HCT116 (cell line): Measurements from ENCODE around the gene SNIP1. TPM values are rescaled to one million over a fixed set of nuclear protein-coding genes. Genes with fewer than 3 reads are reported as not detected.
"Not testable (repeated sequence)": the region's sequence is repeated elsewhere in the genome, so short reads cannot be mapped to it uniquely, and the experiment has no call there.

ENCODE experiments used
- ATAC-seq: fragments of 200-7000 bp; cut with Tn5 transposase; 2 replicates; pipeline ENCODE4 v1.9.1; 2020; ENCODE audit warnings: mild to moderate bottlenecking, moderate library complexity
- BruUV-seq: library from RNA; stranded (reverse); fragments of 400-500 nt; replicated peaks from 2 replicates; lab custom pipeline; 2021; lab: Mats Ljungman, UMichigan
- CTCF ChIA-PET: fragments of 300-600 bp; sonication (Branson Sonifier 250); formaldehyde crosslinking; loops from one replicate; lab custom pipeline; 2021; ENCODE audit warnings: antibody characterized with exemption; lab: Charles Lee
- POLR2A ChIA-PET: fragments of 300-600, 350-600 bp; sonication (Branson Sonifier 250); formaldehyde crosslinking; loops from one replicate; lab custom pipeline; 2021; ENCODE audit warnings: antibody characterized with exemption; lab: Charles Lee
- RAD21 ChIA-PET, 2 experiments: fragments of 300-600 bp; sonication (Branson Sonifier 250); formaldehyde crosslinking; loops; one replicate each; lab custom pipeline; 2023; ENCODE audit warnings: low total read pairs in 2 of 2; ENCODE audit not compliant: uncharacterized antibody in 2 of 2, unreplicated experiment in 2 of 2, low non-redundant PET in 1 of 2; lab: Charles Lee
- DNase-seq: peaks from one replicate; pipeline ENCODE4 v3.0.0-alpha.2; 2010; ENCODE audit warnings: low read depth, low spot score
- H2AFZ ChIP-seq: fragments of 200-600 bp; shearing (Covaris generic), sonication (generic); 2 replicates; pipeline ENCODE4 v1.6.1; 2017; ENCODE audit warnings: low read depth, mixed run types, mixed read lengths, antibody characterized with exemption, low read length; ENCODE audit not compliant: poor library complexity, severe bottlenecking
- H3K27ac ChIP-seq: 2 replicates; pipeline ENCODE4 v1.5.1; 2012; ENCODE audit warnings: low read depth, low read length
- H3K27me3 ChIP-seq: fragments of 200-600 bp; sonication (generic); 2 replicates; pipeline ENCODE4 v1.6.1; 2016; ENCODE audit warnings: mixed run types, low read length, mixed read lengths; ENCODE audit not compliant: insufficient read depth
- H3K36me3 ChIP-seq, 2 experiments: fragments of 200-500 bp in 1 of 2; fragments of 200-600 bp in 1 of 2; sonication (Bioruptor generic) in 1 of 2; sonication (generic) in 1 of 2; 2 replicates each; pipeline versions ENCODE4 v1.5.1 to v1.6.1; 2014 to 2016; ENCODE audit warnings: low read length in 2 of 2, inconsistent platforms in 1 of 2, mixed read lengths in 1 of 2, mixed run types in 1 of 2; ENCODE audit not compliant: insufficient read depth in 2 of 2, control insufficient read depth in 1 of 2
- H3K4me1 ChIP-seq, 2 experiments: fragments of 200-600 bp in 1 of 2; sonication (generic) in 1 of 2; 2 replicates each; pipeline versions ENCODE4 v1.5.1 to v1.6.1; 2012 to 2017; ENCODE audit warnings: low read length in 2 of 2, inconsistent platforms in 1 of 2, mild to moderate bottlenecking in 1 of 2, mixed read lengths in 1 of 2, mixed run types in 1 of 2, moderate library complexity in 1 of 2; ENCODE audit not compliant: insufficient read depth in 2 of 2, control insufficient read depth in 1 of 2
- H3K4me2 ChIP-seq: fragments of 200-600 bp; sonication (generic); 2 replicates; pipeline ENCODE4 v1.6.1; 2017; ENCODE audit warnings: mixed run types, low read length, mixed read lengths
- H3K4me3 ChIP-seq, 2 experiments: fragments of 200-600 bp in 1 of 2; sonication (generic) in 1 of 2; replicated peaks in 1 of 2; 2 replicates each; pipeline ENCODE4 v1.5.1; 2011 to 2016; ENCODE audit warnings: low read length in 2 of 2, control low read depth in 1 of 2, low read depth in 1 of 2, mild to moderate bottlenecking in 1 of 2, mixed read lengths in 1 of 2, mixed run types in 1 of 2
- H3K79me2 ChIP-seq: fragments of 200-600 bp; sonication (generic); 2 replicates; pipeline ENCODE4 v1.6.1; 2017; ENCODE audit warnings: mild to moderate bottlenecking, mixed run types, low read length, moderate library complexity, mixed read lengths; ENCODE audit not compliant: insufficient read depth
- H3K9ac ChIP-seq: fragments of 200-600 bp; sonication (generic); 2 replicates; pipeline ENCODE4 v1.6.1; 2016; ENCODE audit warnings: low read length, mixed read lengths
- H3K9me2 ChIP-seq: fragments of 200-600 bp; sonication (generic), shearing (Covaris generic); 2 replicates; pipeline ENCODE4 v1.6.1; 2017; ENCODE audit warnings: mixed run types, mild to moderate bottlenecking, moderate library complexity; ENCODE audit not compliant: insufficient read depth
- H3K9me3 ChIP-seq, 2 experiments: fragments of 200-500 bp in 1 of 2; fragments of 200-600 bp in 1 of 2; sonication (Bioruptor generic) in 1 of 2; sonication (generic) in 1 of 2; 2 replicates each; pipeline ENCODE4 v1.6.1; 2014 to 2017; ENCODE audit warnings: low read length in 2 of 2, mixed read lengths in 2 of 2, inconsistent platforms in 1 of 2, low read depth in 1 of 2, mild to moderate bottlenecking in 1 of 2, mixed run types in 1 of 2, moderate library complexity in 1 of 2; ENCODE audit not compliant: control insufficient read depth in 1 of 2, insufficient read depth in 1 of 2
- H4K20me1 ChIP-seq: fragments of 200-600 bp; sonication (generic), shearing (Covaris generic); 2 replicates; pipeline ENCODE4 v1.6.1; 2017; ENCODE audit warnings: mixed run types, mild to moderate bottlenecking, moderate library complexity; ENCODE audit not compliant: insufficient read depth
- CBX3 ChIP-seq: IDR thresholded peaks from 2 replicates; pipeline ENCODE4 v1.6.1; 2012; ENCODE audit warnings: low read depth
- CEBPB ChIP-seq: IDR thresholded peaks from 2 replicates; pipeline ENCODE4 v1.6.1; 2012; ENCODE audit warnings: low read depth
- CTCF ChIP-seq, 3 experiments: fragments of 200-600 bp in 1 of 3; sonication (generic) in 1 of 3; IDR thresholded peaks in 2 of 3; conservative IDR thresholded peaks in 1 of 3; 2 replicates each; pipeline ENCODE4 v1.5.1; 2012 to 2017; ENCODE audit warnings: low read depth in 2 of 3, low read length in 2 of 3, antibody characterized with exemption in 1 of 3, borderline replicate concordance in 1 of 3, control low read depth in 1 of 3, mild to moderate bottlenecking in 1 of 3, mixed read lengths in 1 of 3, mixed run types in 1 of 3, moderate library complexity in 1 of 3; ENCODE audit not compliant: insufficient read depth in 1 of 3
- EZH2 ChIP-seq: fragments of 200-600 bp; sonication (generic); IDR thresholded peaks from 2 replicates; pipeline ENCODE4 v1.6.1; 2017; ENCODE audit warnings: antibody characterized with exemption, mixed run types
- EZH2phosphoT487 ChIP-seq: fragments of 200-600 bp; IDR thresholded peaks from 2 replicates; pipeline ENCODE4 v1.6.1; 2018; ENCODE audit warnings: antibody characterized with exemption, borderline replicate concordance
- FOSL1 ChIP-seq: IDR thresholded peaks from 2 replicates; pipeline ENCODE4 v1.6.1; 2012; ENCODE audit warnings: low read depth
- MAX ChIP-seq: IDR thresholded peaks from 2 replicates; pipeline ENCODE4 v1.6.1; 2012
- POLR2A ChIP-seq: IDR thresholded peaks from 2 replicates; pipeline ENCODE4 v1.7.0; 2011; ENCODE audit warnings: borderline replicate concordance; ENCODE audit not compliant: insufficient read depth, insufficient read length; ENCODE audit errors: extremely low read depth
- RAD21 ChIP-seq: IDR thresholded peaks from 2 replicates; pipeline ENCODE4 v1.6.1; 2012; ENCODE audit warnings: low read depth, mild to moderate bottlenecking
- REST ChIP-seq: IDR thresholded peaks from 2 replicates; pipeline ENCODE4 v1.6.1; 2012; ENCODE audit warnings: low read depth
- SIN3A ChIP-seq: IDR thresholded peaks from 2 replicates; pipeline ENCODE4 v1.6.1; 2012; ENCODE audit warnings: low read depth
- SRF ChIP-seq: IDR thresholded peaks from 2 replicates; pipeline ENCODE4 v1.6.1; 2012; ENCODE audit warnings: low read depth
- TCF7L2 ChIP-seq: IDR thresholded peaks from 2 replicates; pipeline ENCODE4 v1.7.0; 2011; ENCODE audit warnings: borderline replicate concordance, inconsistent platforms; ENCODE audit not compliant: insufficient read depth, insufficient read length; ENCODE audit errors: extremely low read depth
- YY1 ChIP-seq: IDR thresholded peaks from 2 replicates; pipeline ENCODE4 v1.6.1; 2011; ENCODE audit warnings: low read length, low read depth, moderate library complexity, mild to moderate bottlenecking; ENCODE audit not compliant: insufficient replicate concordance; ENCODE audit errors: extremely low read depth
- ZNF274 ChIP-seq: fragments of 200-500 bp; sonication (Bioruptor generic); IDR thresholded peaks from 2 replicates; pipeline ENCODE4 v1.6.1; 2014; ENCODE audit warnings: mild to moderate bottlenecking, low read depth, low read length, inconsistent platforms
- intact Hi-C: fragments of 100-400 bp; cut with micrococcal nuclease; formaldehyde crosslinking; loops from 2 replicates; pipeline ENCODE4 v1.10.0; 2022
- total RNA-seq: library from RNA; stranded (reverse); gene quantifications from one replicate; pipeline ENCODE4 v1.2.1, GENCODE V29; 2021; ENCODE audit not compliant: unreplicated experiment
- TF ChIP-seq, protein P1 (sequence below): IDR thresholded peaks from 2 replicates; pipeline ENCODE4 v1.6.1; 2012

SNIP1 gene
- total RNA-seq, 1 experiment from 2014 or later = 18.8 TPM

- DNase-seq, H3K27ac ChIP-seq, intact Hi-C loops, H3K9ac ChIP-seq, CTCF ChIA-PET, H3K27me3 ChIP-seq, H3K4me3 ChIP-seq, H3K9me3 ChIP-seq, H3K4me1 ChIP-seq, POLR2A ChIA-PET, ATAC-seq, H3K9me2 ChIP-seq, H2AFZ ChIP-seq, H4K20me1 ChIP-seq, H3K4me2 ChIP-seq, BruUV-seq: not testable (repeated sequence)
- Histone ChIP-seq H3K36me3 (peaks cover 70 to 75% of the 10 kb centered on the region in 2 experiments), H3K79me2 (peaks cover 76% of the 10 kb centered on the region)
- RAD21 ChIA-PET = interaction anchor here in 1 of 2 experiments (0.6 kb wide), 1 partner anchor 90 kb away, joined by 3 read pairs; no protein-coding TSS in a partner anchor
Measured at GRCh38 chr1:37584544-37584943, 30.5 kb upstream of the SNIP1 start.

- Histone ChIP-seq H4K20me1 (no peaks in the 10 kb centered on the region), H3K9ac (no peak overlapping the region), H3K4me2 (no peak overlapping the region), H3K27me3 (no peaks in the 10 kb centered on the region), H3K79me2 (peaks cover 32% of the 10 kb centered on the region), H2AFZ (no peak overlapping the region), H3K4me1 (peaks cover 0 to 19% of the 10 kb centered on the region in 2 experiments; a peak in 3 of 4 replicates), H3K9me2 (no peaks in the 10 kb centered on the region), H3K9me3 (no peaks in the 10 kb centered on the region), H3K4me3 (no peak overlapping the region), H3K36me3 (peaks cover 69 to 72% of the 10 kb centered on the region in 2 experiments), H3K27ac (no peak overlapping the region)
- ChIA-PET CTCF (no interaction called here), RAD21 (no interaction called here), POLR2A (no interaction called here)
- no peak for DNase-seq
- intact Hi-C loops = no loop called here
- BruUV-seq = no TSS peak
- no peak for ATAC-seq
- TF ChIP-seq SRF (no peak), YY1 (no peak), RAD21 (no peak), CBX3 (no peak), ZNF274 (no peak), MAX (no peak), REST (no peak), EZH2phosphoT487 (no peak), CEBPB (no peak), POLR2A (no peak), CTCF (IDR thresholded peaks at IDR 0.05 in 2 of 3, conservative IDR thresholded peaks at IDR 0.05 in 1 of 3; ENCODE audit: borderline replicate concordance in 1 of 3, insufficient read depth in 1 of 3, low read depth in 2 of 3, low read length in 2 of 3) (no peak), TCF7L2 (no peak), EZH2 (no peak), FOSL1 (no peak), SIN3A (no peak)
- TF ChIP-seq, protein P1, sequence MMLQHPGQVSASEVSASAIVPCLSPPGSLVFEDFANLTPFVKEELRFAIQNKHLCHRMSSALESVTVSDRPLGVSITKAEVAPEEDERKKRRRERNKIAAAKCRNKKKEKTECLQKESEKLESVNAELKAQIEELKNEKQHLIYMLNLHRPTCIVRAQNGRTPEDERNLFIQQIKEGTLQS = no peak
Measured at GRCh38 chr1:37575692-37576091, 21.6 kb upstream of the SNIP1 start.
